GM23248 (cell line): ENCODE data around the gene GALNT7. TPM values are rescaled to one million over a fixed set of nuclear protein-coding genes. Genes with fewer than 3 reads are reported as not detected.

Experiments used
- DNase-seq: peaks from one replicate; pipeline ENCODE4 v3.0.0-alpha.2; 2015
- H2AFZ ChIP-seq: fragments of 200-600 bp; sonication (generic); 2 replicates; pipeline ENCODE4 v1.6.1; 2016; ENCODE audit warnings: antibody characterized with exemption
- H3F3A ChIP-seq: fragments of 200-600 bp; sonication (generic); 2 replicates; pipeline ENCODE4 v1.6.1; 2016; ENCODE audit warnings: mild to moderate bottlenecking, antibody characterized with exemption, mixed run types; ENCODE audit not compliant: insufficient read depth
- H3K27ac ChIP-seq: fragments of 200-600 bp; sonication (generic); 2 replicates; pipeline ENCODE4 v1.5.1; 2016; ENCODE audit warnings: mild to moderate bottlenecking
- H3K27me3 ChIP-seq: fragments of 200-600 bp; sonication (generic); replicated peaks from 2 replicates; pipeline ENCODE4 v1.6.1; 2016; ENCODE audit warnings: mild to moderate bottlenecking; ENCODE audit not compliant: insufficient read depth
- H3K36me3 ChIP-seq: fragments of 200-600 bp; sonication (generic); 2 replicates; pipeline ENCODE4 v1.6.1; 2016; ENCODE audit warnings: low read depth, mild to moderate bottlenecking
- H3K4me1 ChIP-seq: fragments of 200-600 bp; sonication (generic); 2 replicates; pipeline ENCODE4 v1.6.1; 2016; ENCODE audit warnings: mild to moderate bottlenecking; ENCODE audit not compliant: insufficient read depth
- H3K4me2 ChIP-seq: fragments of 200-600 bp; sonication (generic); one replicate; pipeline ENCODE4 v1.6.1; 2016; ENCODE audit warnings: mild to moderate bottlenecking; ENCODE audit not compliant: unreplicated experiment
- H3K4me3 ChIP-seq: fragments of 200-600 bp; sonication (generic); 2 replicates; pipeline ENCODE4 v1.5.1; 2016; ENCODE audit warnings: mild to moderate bottlenecking
- H3K79me2 ChIP-seq: fragments of 200-600 bp; sonication (generic); 2 replicates; pipeline ENCODE4 v1.6.1; 2016; ENCODE audit warnings: mild to moderate bottlenecking; ENCODE audit not compliant: insufficient read depth
- H3K9ac ChIP-seq: fragments of 200-600 bp; sonication (generic); 2 replicates; pipeline ENCODE4 v1.6.1; 2016; ENCODE audit warnings: mild to moderate bottlenecking
- H3K9me2 ChIP-seq: fragments of 200-600 bp; sonication (generic); 2 replicates; pipeline ENCODE4 v1.6.1; 2016; ENCODE audit warnings: mixed run types, mild to moderate bottlenecking, moderate library complexity; ENCODE audit not compliant: insufficient read depth
- H3K9me3 ChIP-seq: fragments of 200-600 bp; sonication (generic); one replicate; pipeline ENCODE4 v1.6.1; 2017; ENCODE audit warnings: low read depth
- H4K20me1 ChIP-seq: fragments of 200-600 bp; sonication (generic); 2 replicates; pipeline ENCODE4 v1.6.0; 2016; ENCODE audit not compliant: insufficient read depth
- EZH2 ChIP-seq: fragments of 200-600 bp; sonication (generic); IDR thresholded peaks from 2 replicates; pipeline ENCODE4 v1.6.1; 2018; ENCODE audit warnings: antibody characterized with exemption, mild to moderate bottlenecking; ENCODE audit not compliant: insufficient read depth, poor library complexity, severe bottlenecking
- EZH2phosphoT487 ChIP-seq: fragments of 200-600 bp; sonication (generic); IDR thresholded peaks from 2 replicates; pipeline ENCODE4 v1.6.1; 2018; ENCODE audit warnings: antibody characterized with exemption, moderate library complexity, mild to moderate bottlenecking, low read depth; ENCODE audit not compliant: insufficient read depth
- WGBS, 2 experiments: methylation state at CpG; one replicate each; pipeline ENCODE4 v1.1.6; 2015 to 2017; ENCODE audit warnings: low lambda C conversion rate in 2 of 2, low coverage in 1 of 2; ENCODE audit errors: missing lambda C conversion rate in 2 of 2; 5-methylcytosine and 5-hydroxymethylcytosine counted together
- in situ Hi-C: fragments of 300-500 bp; cut with MboI; formaldehyde crosslinking; loops from 2 replicates; pipeline ENCODE4 v1.15.0; 2020
- polyA plus RNA-seq: library from polyadenylated mRNA; unstranded; fragments of >200 nt; fragmentation: Nextera tagmentation; extraction: Ambion mirVana; gene quantifications from 2 replicates; pipeline ENCODE4 v1.2.1, GENCODE V29; 2016
- total RNA-seq: library from RNA; depleted of rRNA; stranded (reverse); fragments of >200 nt; shearing (Covaris generic); gene quantifications from 2 replicates; pipeline ENCODE4 v1.2.3, GENCODE V29; 2014

GALNT7 gene
- total and polyA plus RNA-seq, 2 experiments from 2014 or later: 5.8 to 13.1 TPM

DNA sequence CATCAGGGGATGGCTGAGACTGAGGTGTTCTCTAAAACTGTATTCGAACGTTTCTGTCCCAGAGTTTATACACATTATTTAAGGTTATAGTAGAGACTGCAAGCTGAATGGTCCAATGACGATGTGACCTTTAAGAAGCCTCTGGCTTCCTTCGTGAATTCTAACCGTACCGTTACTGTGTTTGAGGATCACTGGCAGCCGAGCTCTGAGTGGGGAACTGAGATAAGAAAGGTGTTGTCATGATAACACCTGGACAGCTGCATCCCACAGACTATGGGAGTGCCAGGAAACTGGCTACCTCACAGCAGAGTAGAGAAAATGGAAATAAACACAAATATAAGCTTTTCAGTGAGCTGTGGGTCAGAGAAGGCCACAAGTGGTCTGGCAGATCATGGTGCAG, 106.5 kb downstream of the GALNT7 start:
- Histone ChIP-seq H3K79me2 (no peaks in the 10 kb centered on the region), H3K9ac (no peak overlapping the region), H3F3A (no peaks in the 10 kb centered on the region), H4K20me1 (no peaks in the 10 kb centered on the region), H3K36me3 (no peaks in the 10 kb centered on the region), H3K9me2 (no peaks in the 10 kb centered on the region), H3K4me1 (peaks cover 7% of the 10 kb centered on the region), H3K9me3 (no peaks in the 10 kb centered on the region), H3K27me3 (no peaks in the 10 kb centered on the region), H2AFZ (no peak overlapping the region), H3K4me3 (no peak overlapping the region), H3K27ac (no peak overlapping the region), H3K4me2 (no peak overlapping the region)
- DNase-seq: no peak
- in situ Hi-C loops: no loop called here
- WGBS, 2 experiments: 90 to 95% methylated on average over 7 of the region's 7 CpGs
- TF ChIP-seq EZH2 (no peak), EZH2phosphoT487 (no peak)

DNA sequence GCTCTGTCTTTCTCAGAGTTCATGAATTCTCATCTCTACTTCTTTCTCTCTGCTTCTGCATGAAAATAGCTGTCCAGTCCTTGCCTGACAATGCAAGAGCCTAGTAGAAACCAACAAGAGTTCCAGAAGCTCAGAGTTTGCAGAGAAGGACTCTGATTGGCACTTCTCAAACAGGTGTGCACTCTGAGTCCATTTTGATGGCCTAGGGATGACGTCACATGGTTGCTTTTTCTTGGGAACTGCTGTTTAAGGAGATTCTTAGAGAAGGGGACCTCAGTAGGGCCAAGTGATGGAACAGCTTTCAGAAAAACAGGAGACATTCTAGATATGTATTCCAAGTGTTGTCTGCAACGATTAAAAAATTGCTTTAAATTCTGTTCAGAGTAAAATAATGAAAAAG, 108.7 kb downstream of the GALNT7 start:
- Histone ChIP-seq H2AFZ (no peak overlapping the region), H3K4me1 (peaks cover 7% of the 10 kb centered on the region), H3K79me2 (no peaks in the 10 kb centered on the region), H4K20me1 (no peaks in the 10 kb centered on the region), H3F3A (no peaks in the 10 kb centered on the region), H3K9ac (no peak overlapping the region), H3K36me3 (no peaks in the 10 kb centered on the region), H3K9me3 (no peaks in the 10 kb centered on the region), H3K4me3 (no peak overlapping the region), H3K4me2 (no peak overlapping the region), H3K27me3 (no peaks in the 10 kb centered on the region), H3K27ac (no peak overlapping the region), H3K9me2 (no peaks in the 10 kb centered on the region)
- in situ Hi-C loops: no loop called here
- no peak for TF ChIP-seq EZH2
- TF ChIP-seq EZH2phosphoT487: no peak
- DNase-seq: no peak
- WGBS, 2 experiments: 52 to 70% methylated on average over 2 of the region's 2 CpGs

DNA sequence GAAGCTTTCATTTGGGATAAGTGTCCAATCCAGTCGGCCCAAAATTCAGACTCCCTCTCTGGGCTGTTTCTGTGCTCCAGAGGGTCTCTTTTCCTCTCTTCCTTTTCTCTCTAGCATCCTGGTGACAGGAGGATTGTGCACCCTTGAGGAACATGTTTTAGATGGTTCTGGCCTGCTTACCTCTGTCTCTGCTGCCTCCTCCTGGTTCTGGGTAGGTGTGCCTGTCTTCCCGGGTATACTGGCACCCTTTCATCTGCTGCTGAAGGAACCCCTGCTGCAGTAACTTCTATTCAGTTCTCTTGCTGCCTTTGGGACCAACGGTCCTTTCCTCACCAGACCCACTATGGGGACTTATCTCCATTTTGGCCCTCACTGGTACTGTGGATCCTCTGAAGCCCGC, 112.4 kb downstream of the GALNT7 start:
- Histone ChIP-seq H3K36me3 (no peaks in the 10 kb centered on the region), H3K9me3 (no peaks in the 10 kb centered on the region), H3K4me2 (no peak overlapping the region), H3K9me2 (no peaks in the 10 kb centered on the region), H3K27me3 (no peaks in the 10 kb centered on the region), H3K4me1 (no peaks in the 10 kb centered on the region), H3K27ac (no peak overlapping the region), H3K9ac (no peak overlapping the region), H3K79me2 (no peaks in the 10 kb centered on the region), H2AFZ (no peak overlapping the region), H4K20me1 (no peaks in the 10 kb centered on the region), H3F3A (no peaks in the 10 kb centered on the region), H3K4me3 (no peak overlapping the region)
- no peak for DNase-seq
- no peak for TF ChIP-seq EZH2phosphoT487
- no peak for TF ChIP-seq EZH2
- WGBS, 2 experiments: 71 to 77% methylated on average over 4 of the region's 4 CpGs
- in situ Hi-C loops: no loop called here

DNA sequence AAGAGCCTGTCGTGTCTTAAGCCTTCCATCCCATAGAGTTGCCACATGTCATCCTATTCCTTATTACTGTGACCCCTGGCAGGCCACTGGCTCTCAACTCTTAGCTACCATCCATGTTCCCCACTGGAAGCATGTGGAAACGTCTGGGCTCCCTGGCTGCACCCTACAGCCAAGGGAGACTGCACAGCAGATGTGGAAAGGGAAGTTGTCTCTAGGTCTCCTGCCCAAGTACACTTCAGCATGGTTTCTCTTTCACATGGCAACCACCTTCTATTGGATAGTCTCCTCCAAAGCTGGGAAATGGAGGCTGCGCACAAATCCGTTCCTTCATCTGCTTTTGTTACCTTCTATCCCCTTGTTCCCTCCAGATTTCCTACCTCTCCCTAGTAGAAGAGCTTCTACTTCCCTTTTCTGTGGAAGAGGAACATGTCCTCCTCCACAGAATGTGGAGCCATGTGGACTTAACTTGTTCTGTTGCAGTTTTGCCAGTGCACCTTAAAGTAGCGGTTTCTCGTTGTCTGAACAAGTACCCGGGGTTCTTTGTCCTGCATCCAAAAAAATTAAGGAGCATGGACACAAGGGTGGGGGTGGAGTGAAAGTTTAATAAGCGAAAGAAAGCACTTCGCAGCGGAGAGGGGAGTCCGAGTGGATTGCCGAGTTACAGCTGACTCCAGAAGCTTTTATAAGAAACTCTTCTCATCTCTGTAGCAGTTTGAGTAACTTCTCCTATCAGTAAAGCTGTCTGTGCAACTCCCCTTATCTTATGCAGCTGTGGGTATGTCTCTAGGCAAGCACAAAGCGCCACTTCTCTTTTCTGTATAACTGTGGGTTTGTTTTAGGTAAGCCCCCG, 113.0 kb downstream of the GALNT7 start:
- TF ChIP-seq EZH2phosphoT487 (no peak), EZH2 (no peak)
- no peaks in the 10 kb centered on the region for H4K20me1 ChIP-seq

More for the DNA sequence above, 113.0 kb downstream of the GALNT7 start:
- 73 to 76% methylated on average over 14 of the region's 14 CpGs for WGBS, 2 experiments
- no peak overlapping the region for H3K27ac ChIP-seq
- H3K4me3 ChIP-seq: no peak overlapping the region
- H3K36me3 ChIP-seq: no peaks in the 10 kb centered on the region
- no peak overlapping the region for H2AFZ ChIP-seq
- H3K27me3 ChIP-seq: no peaks in the 10 kb centered on the region
- in situ Hi-C loops: no loop called here
- H3K9ac ChIP-seq: no peak overlapping the region
- H3K9me3 ChIP-seq: no peaks in the 10 kb centered on the region
- H3K4me1 ChIP-seq: no peaks in the 10 kb centered on the region
- H3K4me2 ChIP-seq: no peak overlapping the region
- DNase-seq: no peak
- H3F3A ChIP-seq: no peaks in the 10 kb centered on the region
- no peaks in the 10 kb centered on the region for H3K9me2 ChIP-seq
- no peaks in the 10 kb centered on the region for H3K79me2 ChIP-seq
